ACHN (cell line): ENCODE data around the gene KRTAP5-11.
"Not testable (repeated sequence)": the region's sequence is repeated elsewhere in the genome, so short reads cannot be mapped to it uniquely, and the experiment has no call there.

Experiments used
- DNase-seq: peaks from one replicate; pipeline ENCODE4 v3.0.0-alpha.2; 2015
- in situ Hi-C: cut with HindIII; loops from 2 replicates; pipeline ENCODE4 v1.10.0; 2017; ENCODE audit warnings: low sequenced_read_pairs, low pct_ligation_motif_present, low pct_unique_long_range_greater_than_20kb

KRTAP5-11 gene

DNA sequence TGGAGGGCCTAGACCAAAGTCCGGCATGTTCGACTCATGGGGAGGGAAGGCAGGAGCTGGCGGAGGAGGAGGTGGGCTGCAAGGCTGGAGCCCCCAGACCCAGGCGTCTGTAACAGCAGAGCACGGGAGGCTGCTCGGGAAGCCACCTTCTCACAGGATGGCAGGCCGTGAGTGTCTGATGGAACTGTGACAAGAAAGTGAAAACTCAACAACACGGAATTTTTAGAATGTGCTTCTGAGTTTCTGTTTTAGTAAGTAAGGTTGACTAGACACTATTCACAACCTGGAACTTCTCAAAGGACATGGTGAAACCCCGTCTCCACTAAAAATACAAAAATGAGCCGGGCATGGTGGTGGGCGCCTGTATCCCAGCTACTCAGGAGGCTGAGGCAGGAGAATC lies 42.7 kb downstream of the KRTAP5-11 start:
- DNase-seq, in situ Hi-C loops: not testable (repeated sequence)

DNA sequence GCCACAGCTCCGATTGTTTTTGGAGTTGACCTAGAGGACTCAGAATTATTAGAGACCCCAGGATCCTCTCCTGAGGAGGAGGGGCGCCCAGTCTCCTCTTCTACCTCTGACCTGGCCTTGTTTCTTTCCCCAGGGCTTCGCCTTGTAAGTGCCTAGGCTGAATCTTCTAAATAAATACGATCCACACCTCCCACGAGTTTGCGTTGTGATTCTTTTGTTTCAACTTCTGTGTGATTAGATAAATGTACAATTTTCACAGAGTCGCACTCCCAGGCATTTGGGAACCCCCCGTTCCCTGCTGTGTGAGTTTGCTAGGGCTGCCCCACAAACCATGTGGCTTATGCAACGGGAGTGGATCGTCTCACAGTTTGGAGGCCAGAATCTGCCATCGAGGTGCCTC lies 43.7 kb downstream of the KRTAP5-11 start:
- DNase-seq: no peak
- in situ Hi-C loops: no loop called here

DNA sequence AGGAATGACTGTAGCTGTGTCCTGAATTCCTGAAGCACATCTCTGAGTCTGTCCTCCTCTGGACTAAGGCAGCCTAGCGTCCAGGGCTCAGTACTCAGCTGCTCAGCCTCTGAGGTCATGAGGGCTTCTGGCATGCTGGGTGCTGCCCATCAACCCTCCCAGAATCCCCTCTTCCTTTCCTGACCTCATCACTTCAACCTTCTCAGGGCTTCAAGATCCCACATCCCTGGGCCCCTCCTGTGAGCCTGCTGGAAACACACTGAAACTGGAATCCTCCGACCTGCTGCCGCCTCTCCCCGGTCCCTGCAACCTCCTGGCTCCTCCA lies 44.0 kb downstream of the KRTAP5-11 start:
- no peak for DNase-seq
- in situ Hi-C loops: no loop called here

DNA sequence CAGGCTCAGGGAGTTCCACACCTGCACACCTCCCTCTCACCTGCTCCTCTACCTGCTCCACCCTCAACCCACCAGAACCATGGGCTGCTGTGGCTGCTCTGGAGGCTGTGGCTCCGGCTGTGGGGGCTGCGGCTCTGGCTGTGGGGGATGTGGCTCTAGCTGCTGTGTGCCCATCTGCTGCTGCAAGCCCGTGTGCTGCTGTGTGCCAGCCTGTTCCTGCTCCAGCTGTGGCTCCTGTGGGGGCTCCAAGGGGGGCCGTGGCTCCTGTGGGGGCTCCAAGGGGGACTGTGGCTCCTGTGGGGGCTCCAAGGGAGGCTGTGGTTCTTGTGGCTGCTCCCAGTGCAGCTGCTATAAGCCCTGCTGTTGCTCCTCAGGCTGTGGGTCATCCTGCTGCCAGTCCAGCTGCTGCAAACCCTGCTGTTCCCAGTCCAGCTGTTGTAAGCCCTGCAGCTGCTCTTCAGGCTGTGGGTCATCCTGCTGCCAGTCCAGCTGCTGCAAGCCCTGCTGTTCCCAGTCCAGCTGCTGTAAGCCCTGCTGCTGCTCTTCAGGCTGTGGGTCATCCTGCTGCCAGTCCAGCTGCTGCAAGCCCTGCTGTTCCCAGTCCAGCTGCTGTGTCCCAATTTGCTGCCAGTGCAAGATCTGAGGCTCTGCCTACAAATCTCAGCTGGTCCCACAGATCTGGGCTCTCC lies 44.6 kb downstream of the KRTAP5-11 start, which contains the start of gene KRTAP5-8:
Gene KRTAP5-8, plus strand, starts transcription at position 49 of the 689 bp plus-strand sequence. Its CDS starts 31 bp downstream, at position 80.
- in situ Hi-C loops, DNase-seq: not testable (repeated sequence)

DNA sequence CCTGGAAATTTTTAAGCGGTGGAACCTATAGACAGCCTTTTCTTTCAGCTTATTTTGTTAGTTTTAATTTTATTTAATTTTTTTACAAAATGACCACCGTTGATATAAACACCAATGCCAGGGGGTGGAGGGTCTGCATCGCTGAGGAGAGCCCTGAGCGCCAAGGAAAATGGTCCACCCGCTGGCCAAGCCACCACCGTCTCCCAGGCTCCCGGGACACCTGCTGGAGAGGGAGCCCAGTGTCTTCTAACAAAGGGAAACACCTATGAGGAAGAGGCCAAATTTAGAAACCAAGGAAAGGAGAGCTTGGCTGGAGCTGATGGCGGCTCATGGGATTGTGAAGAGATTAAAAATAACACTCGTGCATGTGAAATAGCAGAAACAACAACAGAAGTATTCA lies 45.1 kb downstream of the KRTAP5-11 start:
- in situ Hi-C loops: no loop called here

DNA sequence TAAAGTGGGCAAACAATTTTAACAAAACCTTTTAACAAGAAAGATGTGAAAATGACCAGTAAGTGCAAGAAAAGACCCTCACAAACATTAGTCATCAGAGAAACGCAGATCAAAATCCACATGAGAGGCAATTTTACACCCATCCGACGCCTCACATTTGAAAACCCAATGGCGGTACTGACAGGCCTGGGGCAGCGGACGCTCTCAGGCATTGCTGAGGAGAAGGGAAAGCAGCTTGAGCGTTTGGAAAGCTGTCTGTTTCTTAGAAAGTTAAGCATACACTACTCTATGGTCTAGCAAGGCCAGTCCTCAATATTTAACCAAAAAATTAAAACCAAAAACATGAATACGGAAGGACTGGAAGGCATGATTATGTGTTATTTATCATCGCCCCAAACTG lies 46.9 kb downstream of the KRTAP5-11 start:
- in situ Hi-C loops: no loop called here
- DNase-seq: no peak

More for the DNA sequence above, 45.1 kb downstream of the KRTAP5-11 start:
- no peak for DNase-seq

DNA sequence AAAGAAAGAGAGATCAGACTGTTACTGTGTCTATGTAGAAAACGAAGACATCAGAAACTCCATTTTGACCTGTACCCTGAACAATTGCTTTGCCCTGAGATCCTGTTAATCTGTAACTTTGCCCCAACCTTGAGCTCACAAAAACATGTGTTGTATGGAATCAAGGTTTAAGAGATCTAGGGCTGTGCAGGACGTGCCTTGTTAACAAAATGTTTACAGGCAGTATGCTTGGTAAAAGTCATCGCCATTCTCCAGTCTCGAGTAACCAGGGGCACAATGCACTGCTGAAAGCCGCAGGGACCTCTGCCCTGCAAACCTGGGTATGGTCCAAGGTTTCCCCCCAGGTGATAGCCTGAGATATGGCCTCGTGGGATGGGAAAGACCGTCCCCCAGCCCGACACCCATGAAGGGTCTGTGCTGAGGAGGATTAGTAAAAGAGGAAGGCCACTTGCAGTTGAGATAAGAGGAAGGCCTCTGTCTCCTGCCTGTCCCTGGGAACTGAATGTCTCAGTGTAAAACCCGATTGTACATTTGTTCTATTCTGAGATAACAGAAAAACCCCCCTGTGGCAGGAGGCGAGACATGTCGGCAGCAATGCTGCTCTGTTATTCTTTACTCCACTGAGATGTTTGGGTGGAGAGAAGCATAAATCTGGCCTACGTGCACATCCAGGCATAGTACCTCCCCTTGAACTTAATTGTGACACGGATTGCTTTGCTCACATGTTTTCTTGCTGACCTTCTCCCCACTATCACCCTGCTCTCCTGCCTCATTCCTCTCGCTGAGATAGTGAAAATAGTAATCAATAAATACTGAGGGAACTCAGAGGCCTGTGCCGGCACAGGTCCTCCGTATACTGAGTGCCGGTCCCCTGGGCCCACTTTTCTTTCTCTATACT lies 47.7 kb downstream of the KRTAP5-11 start:
- DNase-seq, in situ Hi-C loops: not testable (repeated sequence)

DNA sequence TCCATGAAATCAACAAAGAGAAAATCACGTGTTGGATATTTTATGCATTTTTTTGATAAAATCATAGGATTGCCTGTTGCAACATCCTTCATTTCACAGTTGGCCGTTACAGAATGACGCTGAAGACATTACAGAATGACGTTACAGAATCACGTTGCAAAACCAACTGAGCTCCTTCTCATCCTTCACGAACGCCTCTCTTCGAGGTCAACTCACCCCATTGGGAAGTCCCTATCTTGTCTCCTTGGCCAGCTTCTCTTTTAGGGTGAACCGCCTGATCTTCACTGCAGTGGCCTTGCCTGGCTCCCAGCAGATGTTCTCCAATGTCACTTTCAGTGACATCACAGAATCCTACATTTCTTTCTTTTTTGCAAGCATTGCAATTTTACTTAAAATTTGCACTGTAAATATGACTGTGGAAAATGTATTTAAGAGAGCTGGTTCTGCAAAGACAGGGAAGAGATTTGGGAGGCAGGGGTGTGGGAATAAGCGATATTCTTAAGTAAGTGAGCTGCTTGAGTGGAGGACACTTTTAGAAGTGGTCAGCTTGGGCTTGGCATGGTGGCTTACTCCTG lies 50.6 kb downstream of the KRTAP5-11 start:
- in situ Hi-C loops: no loop called here
- DNase-seq: no peak
